Endothelial cell of umbilical vein (primary cell): ENCODE data around the gene AKT2. TPM values are rescaled to one million over a fixed set of nuclear protein-coding genes. Genes with fewer than 3 reads are reported as not detected.

ENCODE experiments used
- BruUV-seq: library from RNA; stranded (reverse); fragments of 400-500 nt; replicated peaks from 2 replicates; lab custom pipeline; 2021; lab: Mats Ljungman, UMichigan
- CTCF ChIA-PET: fragments of 300-600, 350-600 bp; sonication (Branson Sonifier 250); formaldehyde crosslinking; loops from one replicate; lab custom pipeline; 2021; ENCODE audit warnings: antibody characterized with exemption, inconsistent platforms; lab: Charles Lee
- POLR2A ChIA-PET: fragments of 300-600, 350-600 bp; sonication (Branson Sonifier 250); formaldehyde crosslinking; loops from one replicate; lab custom pipeline; 2021; ENCODE audit warnings: antibody characterized with exemption, inconsistent platforms; lab: Charles Lee
- DNase-seq: peaks from one replicate; pipeline ENCODE4 v3.0.0-alpha.2; 2011; ENCODE audit warnings: low read depth, low spot score
- FAIRE-seq: peaks from 2 replicates; lab custom pipeline; 2011; peaks lifted over from hg19 to GRCh38; lab: Jason Lieb, UNC
- H2AFZ ChIP-seq: 2 replicates; pipeline ENCODE4 v1.6.0; 2012; ENCODE audit warnings: low read depth, low read length, control low read depth, inconsistent platforms
- H3K27ac ChIP-seq: 2 replicates; pipeline ENCODE4 v1.5.1; 2011; ENCODE audit warnings: low read depth, mild to moderate bottlenecking, control low read depth, low read length, moderate library complexity; ENCODE audit not compliant: insufficient read depth
- H3K27me3 ChIP-seq, 2 experiments: 2 replicates each; pipeline versions ENCODE4 v1.6.0 to v1.6.1; 2011; ENCODE audit warnings: low read length in 2 of 2, mixed read lengths in 1 of 2; ENCODE audit not compliant: control insufficient read depth in 2 of 2, insufficient read depth in 2 of 2
- H3K36me3 ChIP-seq, 2 experiments: 2 replicates in 1 of 2; 3 replicates in 1 of 2; pipeline ENCODE4 v1.5.1; 2011; ENCODE audit warnings: low read length in 2 of 2, mild to moderate bottlenecking in 1 of 2, moderate library complexity in 1 of 2; ENCODE audit not compliant: control insufficient read depth in 2 of 2, insufficient read depth in 2 of 2; ENCODE audit errors: extremely low read depth in 1 of 2
- H3K4me1 ChIP-seq: 3 replicates; pipeline ENCODE4 v1.5.1; 2011; ENCODE audit warnings: mild to moderate bottlenecking, low read length; ENCODE audit not compliant: control insufficient read depth, insufficient read depth; ENCODE audit errors: extremely low read depth
- H3K4me2 ChIP-seq: 2 replicates; pipeline ENCODE4 v1.6.1; 2011; ENCODE audit warnings: low read length, control low read depth, mixed read lengths; ENCODE audit not compliant: insufficient read depth
- H3K4me3 ChIP-seq, 3 experiments: fragments of 200-600 bp in 1 of 3; sonication (generic), shearing (Covaris generic) in 1 of 3; replicated peaks in 1 of 3; 2 replicates each; pipeline ENCODE4 v1.5.1; 2011 to 2016; ENCODE audit warnings: control low read depth in 3 of 3, low read length in 3 of 3, mild to moderate bottlenecking in 2 of 3, inconsistent platforms in 1 of 3, low read depth in 1 of 3, moderate library complexity in 1 of 3; ENCODE audit not compliant: insufficient read depth in 1 of 3
- H3K79me2 ChIP-seq: 2 replicates; pipeline ENCODE4 v1.6.0; 2012; ENCODE audit warnings: low read length, inconsistent platforms; ENCODE audit not compliant: control insufficient read depth, insufficient read depth
- H3K9ac ChIP-seq: replicated peaks from 2 replicates; pipeline ENCODE3; 2011; ENCODE audit warnings: low read length, control low read depth; ENCODE audit not compliant: insufficient read depth; ENCODE audit errors: extremely low read depth
- H3K9me1 ChIP-seq: replicated peaks from 3 replicates; pipeline ENCODE4 v1.6.0; 2011; ENCODE audit warnings: mild to moderate bottlenecking, low read length; ENCODE audit not compliant: control insufficient read depth, insufficient read depth; ENCODE audit errors: extremely low read depth
- H3K9me3 ChIP-seq: replicated peaks from 2 replicates; pipeline ENCODE4 v1.5.1; 2012; ENCODE audit warnings: low read length, inconsistent platforms; ENCODE audit not compliant: control insufficient read depth, insufficient read depth
- H4K20me1 ChIP-seq: replicated peaks from 2 replicates; pipeline ENCODE3; 2011; ENCODE audit warnings: mild to moderate bottlenecking, low read length; ENCODE audit not compliant: control insufficient read depth, insufficient read depth; ENCODE audit errors: extremely low read depth
- EZH2 ChIP-seq: IDR thresholded peaks from 2 replicates; pipeline ENCODE4 v1.6.1; 2012; ENCODE audit warnings: borderline replicate concordance, low read depth, mild to moderate bottlenecking, moderate library complexity, low read length, inconsistent platforms; ENCODE audit not compliant: severe bottlenecking
- FOS ChIP-seq: IDR thresholded peaks from 2 replicates; pipeline ENCODE4 v1.6.1; 2011; ENCODE audit warnings: mild to moderate bottlenecking, low read length, moderate library complexity, borderline replicate concordance; ENCODE audit not compliant: insufficient read depth
- GATA2 ChIP-seq: IDR thresholded peaks from 2 replicates; pipeline ENCODE4 v1.7.0; 2011; ENCODE audit warnings: low read depth, mild to moderate bottlenecking, moderate library complexity, mixed read lengths, low read length; ENCODE audit not compliant: insufficient read length, insufficient read depth
- JUN ChIP-seq: IDR thresholded peaks from 2 replicates; pipeline ENCODE4 v1.6.1; 2011; ENCODE audit warnings: borderline replicate concordance, low read depth; ENCODE audit not compliant: insufficient read length, insufficient read depth
- MAX ChIP-seq: IDR thresholded peaks from 2 replicates; pipeline ENCODE4 v1.6.1; 2011; ENCODE audit not compliant: insufficient read depth, insufficient read length
- MYC ChIP-seq: IDR thresholded peaks from one replicate; pipeline ENCODE4 v1.6.1; 2011; ENCODE audit warnings: mild to moderate bottlenecking, low read depth, low read length
- POLR2A ChIP-seq: IDR thresholded peaks from 2 replicates; pipeline ENCODE4 v1.6.1; 2012; ENCODE audit warnings: low read depth, mild to moderate bottlenecking, control low read depth, low read length
- POLR2AphosphoS5 ChIP-seq: IDR thresholded peaks from 2 replicates; pipeline ENCODE4 v1.6.1; 2012; ENCODE audit warnings: low read depth, mild to moderate bottlenecking, control low read depth, low read length, moderate library complexity; ENCODE audit not compliant: insufficient read depth
- dilution Hi-C: fragments of 300-500 bp; cut with MboI; formaldehyde crosslinking; loops from one replicate; pipeline ENCODE4 v1.15.0; 2019; ENCODE audit warnings: low sequenced_read_pairs; ENCODE audit not compliant: extremely low pct_ligation_motif_present
- intact Hi-C: fragments of 100-400 bp; cut with micrococcal nuclease; formaldehyde crosslinking; loops from one replicate; pipeline ENCODE4 v1.10.0; 2022
- polyA plus RNA-seq, 4 experiments: library from polyadenylated mRNA; depleted of rRNA in 3 of 4; stranded (reverse) in 3 of 4; unstranded in 1 of 4; fragments of >200 nt; gene quantifications; 2 replicates each; pipeline versions ENCODE4 v1.2.1 to v1.2.3, GENCODE V29; 2011 to 2012; ENCODE audit warnings: missing spikeins in 1 of 4
- total RNA-seq: library from RNA; stranded (reverse); gene quantifications from 2 replicates; pipeline ENCODE4 v1.2.3, GENCODE V29; 2021
- TF ChIP-seq, protein P1 (sequence below), 2 donors: IDR thresholded peaks; 1 replicate in 1 of 2; 2 replicates in 1 of 2; pipeline ENCODE4 v1.5.1; 2011; ENCODE audit warnings: low read length in 2 of 2, mild to moderate bottlenecking in 2 of 2, moderate library complexity in 2 of 2, control low read depth in 1 of 2, inconsistent platforms in 1 of 2, low read depth in 1 of 2; ENCODE audit not compliant: insufficient read depth in 1 of 2; ENCODE audit errors: extremely low read depth in 1 of 2

The AKT2 gene
- total and polyA plus RNA-seq, 2 donors (not counting 3 experiments of a cell fraction or from before 2014, with no cell fraction given) = 65.2 to 69.8 TPM

- no peaks in the 10 kb centered on the region for H3K9me3 ChIP-seq
- no peak for DNase-seq
- H3K9ac ChIP-seq = no peak overlapping the region
- no peaks in the 10 kb centered on the region for H3K9me1 ChIP-seq
- peaks cover 0 to 1% of the 10 kb centered on the region in 2 experiments for H3K36me3 ChIP-seq
- H4K20me1 ChIP-seq = no peaks in the 10 kb centered on the region
- no peak overlapping the region for H3K27ac ChIP-seq
- no peaks in the 10 kb centered on the region for H3K27me3 ChIP-seq
- H3K79me2 ChIP-seq = peaks cover 5% of the 10 kb centered on the region
- ChIA-PET CTCF (interaction anchor here (1.1 kb wide), 1 partner anchor 19 kb away, joined by 4 read pairs; no protein-coding TSS in a partner anchor), POLR2A (no interaction called here)
- no peak overlapping the region for H3K4me3 ChIP-seq
- intact Hi-C loops (no loop called here), dilution Hi-C loops (no loop called here)
- no peak overlapping the region for H3K4me2 ChIP-seq
- no TSS peak for BruUV-seq
- H3K4me1 ChIP-seq = peaks cover 16% of the 10 kb centered on the region
- FAIRE-seq = no peak
- no peak for TF ChIP-seq JUN
- no peak for TF ChIP-seq GATA2
- no peak for TF ChIP-seq POLR2AphosphoS5
- no peak for TF ChIP-seq MYC
- no peak for TF ChIP-seq MAX
- no peak for TF ChIP-seq POLR2A
- no peak for TF ChIP-seq FOS
- TF ChIP-seq EZH2 = no peak
- TF ChIP-seq, protein P1, sequence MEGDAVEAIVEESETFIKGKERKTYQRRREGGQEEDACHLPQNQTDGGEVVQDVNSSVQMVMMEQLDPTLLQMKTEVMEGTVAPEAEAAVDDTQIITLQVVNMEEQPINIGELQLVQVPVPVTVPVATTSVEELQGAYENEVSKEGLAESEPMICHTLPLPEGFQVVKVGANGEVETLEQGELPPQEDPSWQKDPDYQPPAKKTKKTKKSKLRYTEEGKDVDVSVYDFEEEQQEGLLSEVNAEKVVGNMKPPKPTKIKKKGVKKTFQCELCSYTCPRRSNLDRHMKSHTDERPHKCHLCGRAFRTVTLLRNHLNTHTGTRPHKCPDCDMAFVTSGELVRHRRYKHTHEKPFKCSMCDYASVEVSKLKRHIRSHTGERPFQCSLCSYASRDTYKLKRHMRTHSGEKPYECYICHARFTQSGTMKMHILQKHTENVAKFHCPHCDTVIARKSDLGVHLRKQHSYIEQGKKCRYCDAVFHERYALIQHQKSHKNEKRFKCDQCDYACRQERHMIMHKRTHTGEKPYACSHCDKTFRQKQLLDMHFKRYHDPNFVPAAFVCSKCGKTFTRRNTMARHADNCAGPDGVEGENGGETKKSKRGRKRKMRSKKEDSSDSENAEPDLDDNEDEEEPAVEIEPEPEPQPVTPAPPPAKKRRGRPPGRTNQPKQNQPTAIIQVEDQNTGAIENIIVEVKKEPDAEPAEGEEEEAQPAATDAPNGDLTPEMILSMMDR (IDR thresholded peaks at IDR 0.05; ENCODE audit: extremely low read depth in 1 of 2, insufficient read depth in 1 of 2, low read depth in 1 of 2, low read length in 2 of 2) = no peak
- no peak overlapping the region for H2AFZ ChIP-seq
Measured at GRCh38 chr19:40245506-40246128, 39.5 kb downstream of the AKT2 start.
